ENCODE measurements around the gene SMIM44.

Gene SMIM44

DNA sequence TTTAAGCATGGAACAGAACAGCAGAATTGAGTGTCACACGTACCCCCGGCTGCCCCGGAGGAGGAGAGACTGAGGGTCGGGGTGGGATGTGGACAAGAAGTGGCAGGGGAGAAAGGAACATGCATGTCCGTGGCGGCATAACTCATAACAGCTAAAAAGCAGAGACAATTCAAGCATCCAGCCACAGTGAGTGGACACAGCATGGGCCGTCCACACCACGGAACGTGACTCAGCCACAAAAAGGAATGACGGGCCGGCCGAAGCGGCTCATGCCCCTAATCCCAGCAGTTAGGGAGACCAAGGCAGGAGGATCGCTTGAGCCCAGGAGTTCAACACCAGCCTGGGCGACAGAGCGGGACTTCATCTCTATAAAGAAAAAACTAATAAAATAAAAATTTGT, 9.7 kb upstream of the SMIM44 start:
- in situ Hi-C loops (cut with MboI; ENCODE audit: low sequenced_read_pairs, unreplicated experiment), result no loop called here
- TF ChIP-seq, protein P1, sequence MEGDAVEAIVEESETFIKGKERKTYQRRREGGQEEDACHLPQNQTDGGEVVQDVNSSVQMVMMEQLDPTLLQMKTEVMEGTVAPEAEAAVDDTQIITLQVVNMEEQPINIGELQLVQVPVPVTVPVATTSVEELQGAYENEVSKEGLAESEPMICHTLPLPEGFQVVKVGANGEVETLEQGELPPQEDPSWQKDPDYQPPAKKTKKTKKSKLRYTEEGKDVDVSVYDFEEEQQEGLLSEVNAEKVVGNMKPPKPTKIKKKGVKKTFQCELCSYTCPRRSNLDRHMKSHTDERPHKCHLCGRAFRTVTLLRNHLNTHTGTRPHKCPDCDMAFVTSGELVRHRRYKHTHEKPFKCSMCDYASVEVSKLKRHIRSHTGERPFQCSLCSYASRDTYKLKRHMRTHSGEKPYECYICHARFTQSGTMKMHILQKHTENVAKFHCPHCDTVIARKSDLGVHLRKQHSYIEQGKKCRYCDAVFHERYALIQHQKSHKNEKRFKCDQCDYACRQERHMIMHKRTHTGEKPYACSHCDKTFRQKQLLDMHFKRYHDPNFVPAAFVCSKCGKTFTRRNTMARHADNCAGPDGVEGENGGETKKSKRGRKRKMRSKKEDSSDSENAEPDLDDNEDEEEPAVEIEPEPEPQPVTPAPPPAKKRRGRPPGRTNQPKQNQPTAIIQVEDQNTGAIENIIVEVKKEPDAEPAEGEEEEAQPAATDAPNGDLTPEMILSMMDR (IDR thresholded peaks at IDR 0.05; ENCODE audit: borderline replicate concordance, control extremely low read depth, extremely low read depth, insufficient read depth, missing control alignments), result no peak
- no peak for DNase-seq (ENCODE audit: low spot score)

DNA sequence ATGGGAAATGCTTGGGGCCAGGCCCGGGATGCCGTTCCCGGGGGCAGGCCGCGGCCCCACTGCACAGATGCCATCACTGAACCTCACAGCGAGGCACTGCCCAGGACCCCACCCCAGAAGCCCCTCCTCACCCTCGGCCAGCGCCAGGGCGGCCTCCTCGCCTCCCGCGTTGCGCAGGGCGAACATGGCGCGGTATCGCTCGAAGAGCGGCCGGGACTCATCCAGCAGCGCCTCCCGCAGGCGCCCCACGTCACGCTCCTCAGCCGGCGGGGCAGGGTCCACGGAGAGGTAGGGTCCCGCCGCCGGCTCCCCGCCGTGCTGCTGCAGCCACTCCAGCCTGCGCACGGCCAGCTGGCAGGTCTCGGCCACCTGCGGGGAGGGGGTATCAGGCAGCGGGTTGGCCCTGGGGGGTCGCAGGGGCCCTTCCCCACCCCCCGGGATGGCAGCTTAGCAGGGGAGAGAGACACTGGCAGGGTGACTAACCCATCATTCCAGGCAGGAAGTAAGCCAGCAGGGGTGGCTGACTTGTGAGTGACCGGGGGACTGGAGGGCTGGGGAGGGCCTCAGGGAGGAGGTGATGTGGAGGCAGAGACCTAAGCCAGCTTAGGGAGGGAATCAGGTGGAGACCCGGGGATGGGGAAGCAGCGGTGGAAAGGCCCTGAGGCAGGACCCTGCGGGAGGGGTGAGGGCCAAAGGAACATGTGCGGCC, 9.0 kb upstream of the SMIM44 start:
- TF ChIP-seq, protein P1 (IDR thresholded peaks at IDR 0.05; ENCODE audit: borderline replicate concordance, control extremely low read depth, extremely low read depth, insufficient read depth, missing control alignments), result no peak
- in situ Hi-C loops (cut with MboI; ENCODE audit: low sequenced_read_pairs, unreplicated experiment), result no loop called here

DNA sequence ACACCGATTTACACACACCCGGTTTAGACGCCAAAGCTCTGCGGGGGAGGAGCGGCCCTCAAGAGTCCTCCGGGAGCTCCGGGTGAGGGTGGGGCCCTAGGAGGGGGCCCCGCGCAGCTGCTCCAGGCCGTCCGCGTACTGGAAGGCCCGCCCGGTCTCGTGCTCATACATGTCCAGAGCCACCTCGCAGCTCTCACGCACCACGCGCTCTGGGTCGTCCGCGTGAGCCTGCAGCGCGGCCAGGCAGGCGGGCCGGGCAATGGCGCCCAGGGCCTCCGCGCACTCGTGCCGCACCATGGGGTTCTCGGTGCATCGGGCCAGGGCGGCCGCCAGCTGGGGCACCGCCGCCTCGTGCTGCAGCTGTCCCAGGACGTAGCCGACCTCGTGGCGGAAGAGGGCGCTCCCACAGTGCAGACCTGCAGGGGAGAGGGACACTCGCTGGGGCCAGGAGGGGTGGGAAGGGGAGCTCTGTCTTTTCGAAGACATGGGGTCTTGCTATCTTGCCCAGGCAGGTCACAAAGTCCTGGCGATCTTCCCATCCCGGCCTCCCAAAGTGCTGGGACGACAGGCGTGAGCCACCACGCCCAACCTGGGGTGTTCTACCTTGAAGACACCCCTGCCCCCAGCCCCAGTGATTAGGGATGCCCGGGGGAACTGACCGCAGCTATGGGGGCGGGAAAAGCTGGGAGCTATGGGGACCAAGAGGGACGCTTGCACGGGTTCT, 8.3 kb upstream of the SMIM44 start:
- TF ChIP-seq, protein P1 (IDR thresholded peaks at IDR 0.05; ENCODE audit: borderline replicate concordance, control extremely low read depth, extremely low read depth, insufficient read depth, missing control alignments), result no peak
- DNase-seq (ENCODE audit: low spot score), result no peak

More for the DNA sequence above, 9.0 kb upstream of the SMIM44 start:
- no peak for DNase-seq (ENCODE audit: low spot score)

DNA sequence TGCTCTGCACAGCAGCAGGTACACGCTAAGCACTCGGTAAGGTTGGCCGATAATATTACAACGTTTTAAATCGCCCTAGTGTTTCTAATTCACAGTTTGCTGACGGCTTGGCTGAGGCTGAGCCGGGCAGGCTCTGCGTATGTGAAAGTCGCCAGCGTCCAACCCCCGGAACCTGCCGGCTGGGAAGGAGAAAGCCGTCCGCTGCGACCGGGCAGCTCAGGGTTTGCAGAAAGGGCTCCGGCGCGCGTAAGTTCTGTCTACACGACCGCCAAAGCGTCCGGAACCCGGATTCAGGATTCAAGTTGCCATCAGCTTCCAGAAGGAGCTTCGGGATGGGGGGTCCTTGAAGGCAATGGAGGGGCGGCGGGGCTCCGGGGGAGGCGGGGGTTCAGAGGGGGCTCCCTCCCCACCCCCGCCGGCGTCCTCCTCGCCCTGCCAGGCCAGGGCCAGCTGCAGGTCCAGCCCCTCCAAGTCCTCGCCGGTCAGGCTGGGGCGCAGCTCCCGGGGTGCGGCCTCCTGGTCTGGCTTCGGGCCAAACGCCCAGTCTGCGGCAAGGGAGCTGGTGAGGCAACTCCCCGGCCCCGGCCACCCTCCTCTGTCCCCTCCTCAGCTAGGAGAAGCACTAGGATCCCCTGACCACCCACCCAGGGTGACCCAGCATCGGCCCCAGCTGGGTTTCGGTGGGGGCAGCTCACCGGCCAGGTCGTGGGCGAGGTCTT, 575 bp downstream of the SMIM44 start:
- in situ Hi-C loops (cut with MboI; ENCODE audit: low sequenced_read_pairs, unreplicated experiment), result loop anchor here (10.0 kb wide), 1 partner anchor 178 kb away; no protein-coding TSS in a partner anchor
- no peak for DNase-seq (ENCODE audit: low spot score)
- TF ChIP-seq, protein P1 (IDR thresholded peaks at IDR 0.05; ENCODE audit: borderline replicate concordance, control extremely low read depth, extremely low read depth, insufficient read depth, missing control alignments), result no peak

More for the DNA sequence above, 8.3 kb upstream of the SMIM44 start:
- in situ Hi-C loops (cut with MboI; ENCODE audit: low sequenced_read_pairs, unreplicated experiment), result no loop called here

DNA sequence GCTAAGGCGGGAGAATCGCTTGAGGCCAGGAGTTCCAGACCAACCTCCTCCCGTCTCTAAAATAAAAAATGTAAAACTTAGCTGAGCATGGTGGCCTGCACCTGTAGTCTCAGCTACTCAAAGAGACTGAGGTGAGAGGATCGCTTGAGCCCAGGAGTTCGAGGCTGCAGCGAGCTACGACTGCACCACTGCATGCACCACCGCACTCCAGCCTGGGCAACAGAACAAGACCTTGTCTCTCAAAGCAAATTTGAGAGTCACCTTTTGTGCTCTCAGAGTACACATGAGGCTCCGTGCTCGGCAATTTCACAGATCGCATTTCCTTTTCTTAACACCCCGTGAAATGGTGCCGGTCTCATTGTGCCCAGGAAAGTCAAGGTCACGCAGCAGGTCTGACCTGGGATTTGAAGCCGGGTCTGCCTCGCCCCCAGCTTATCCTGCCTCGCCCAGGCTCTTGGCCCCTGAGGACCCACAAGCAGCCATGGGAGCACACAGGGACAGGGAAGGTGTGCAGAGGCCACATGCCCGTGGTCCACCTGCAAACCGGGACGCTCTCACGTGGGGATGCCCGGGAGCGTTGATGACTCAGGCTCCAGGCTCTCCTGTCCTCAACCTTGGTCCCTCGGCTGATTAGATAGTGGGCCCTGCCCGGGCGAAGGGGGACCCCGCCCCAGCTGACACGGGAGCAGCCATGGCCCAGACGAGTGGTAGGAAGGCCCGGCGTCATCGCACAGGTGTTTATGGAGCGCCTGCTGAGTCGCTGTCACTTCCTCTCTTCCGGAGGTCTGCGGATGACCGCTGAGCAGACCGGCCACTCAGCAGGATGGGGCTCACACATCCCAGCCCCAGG, 1.8 kb downstream of the SMIM44 start:
- DNase-seq (ENCODE audit: low spot score), result no peak
- in situ Hi-C loops (cut with MboI; ENCODE audit: low sequenced_read_pairs, unreplicated experiment), result loop anchor here (10.0 kb wide), 1 partner anchor 177 kb away; no protein-coding TSS in a partner anchor
- TF ChIP-seq, protein P1 (IDR thresholded peaks at IDR 0.05; ENCODE audit: borderline replicate concordance, control extremely low read depth, extremely low read depth, insufficient read depth, missing control alignments), result no peak

Data from GM13976 (cell line).